SHP77 (cell line): ENCODE measurements around the gene PITPNM3.

Experiments used
- DNase-seq, 2 experiments: peaks; one replicate each; lab custom pipeline; 2025; lab: John Stamatoyannopoulos, UW

Gene PITPNM3

DNA sequence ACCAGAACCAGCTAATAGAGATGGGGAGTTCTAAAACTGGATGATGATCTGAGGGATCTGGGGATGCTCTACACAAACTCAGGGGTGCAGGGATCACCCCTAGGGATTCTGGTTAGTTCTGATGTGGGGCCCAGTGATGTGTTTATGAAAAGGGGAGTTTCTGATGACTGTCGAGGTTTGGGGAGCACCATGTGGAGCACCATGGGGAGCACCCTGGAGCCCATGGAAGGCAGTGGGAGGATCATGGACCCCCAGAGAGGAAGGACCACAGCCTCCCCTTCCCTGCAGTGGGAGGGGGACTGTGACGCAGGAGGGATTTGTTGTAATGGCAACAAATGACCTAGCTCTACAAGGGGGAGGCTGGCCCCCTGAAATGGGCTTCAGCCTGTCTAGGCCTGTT is 93.7 kb downstream of the PITPNM3 start:
- no peak for DNase-seq

DNA sequence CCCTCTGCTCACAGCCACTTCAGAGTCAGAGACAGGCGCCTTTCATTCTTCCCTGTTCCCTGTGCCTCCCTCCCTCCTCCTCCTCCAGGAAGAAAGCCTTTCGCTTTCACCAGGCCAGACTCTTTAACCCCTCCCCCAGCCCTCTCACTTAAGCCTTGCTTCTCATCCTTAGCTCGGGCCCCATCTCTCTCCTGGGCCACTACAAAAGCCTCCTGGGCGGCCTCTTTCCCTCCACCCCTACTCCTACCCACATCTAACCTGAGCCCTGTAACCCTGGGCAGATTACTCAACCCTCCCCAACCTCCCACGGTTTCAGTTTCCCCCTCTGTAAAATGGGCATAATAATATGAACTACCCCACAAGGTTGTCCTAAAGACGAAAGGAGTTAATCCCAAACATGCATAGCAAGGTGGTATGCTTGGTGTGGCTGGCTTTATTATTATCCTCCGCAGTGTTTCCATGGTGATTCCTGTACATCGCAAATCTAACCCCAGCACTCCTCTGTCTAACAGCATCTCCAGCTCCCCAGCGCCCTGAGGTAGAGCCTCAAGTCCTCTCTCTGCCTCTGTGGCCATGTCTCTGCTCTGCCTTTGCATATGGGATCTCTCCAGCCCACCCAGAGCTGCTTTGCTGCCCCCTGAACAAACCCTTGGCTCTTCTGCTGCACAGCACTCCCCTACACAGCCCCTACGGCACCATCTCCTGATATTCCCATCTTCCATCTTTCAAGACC is 94.4 kb downstream of the PITPNM3 start:
- DNase-seq = no peak

DNA sequence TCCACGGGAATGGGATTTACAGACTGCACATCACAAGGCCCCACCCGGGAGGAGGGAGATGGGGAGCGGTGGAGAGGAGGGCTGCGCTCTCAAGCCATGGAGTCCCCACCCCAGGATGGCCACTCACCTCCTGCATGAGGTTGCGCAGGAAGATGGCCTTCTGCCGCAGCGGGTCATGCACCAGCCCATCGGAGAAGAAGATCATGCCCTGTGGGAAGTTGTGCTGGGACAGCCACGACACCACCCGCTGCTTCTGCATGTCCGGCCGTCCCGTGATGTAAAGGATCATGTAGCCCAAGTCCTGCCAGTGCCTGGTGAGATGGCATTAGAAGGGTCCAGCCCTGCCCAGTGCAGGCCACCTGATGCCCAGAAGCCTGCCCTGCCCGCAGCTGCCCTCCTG is 95.1 kb downstream of the PITPNM3 start:
- DNase-seq = no peak

DNA sequence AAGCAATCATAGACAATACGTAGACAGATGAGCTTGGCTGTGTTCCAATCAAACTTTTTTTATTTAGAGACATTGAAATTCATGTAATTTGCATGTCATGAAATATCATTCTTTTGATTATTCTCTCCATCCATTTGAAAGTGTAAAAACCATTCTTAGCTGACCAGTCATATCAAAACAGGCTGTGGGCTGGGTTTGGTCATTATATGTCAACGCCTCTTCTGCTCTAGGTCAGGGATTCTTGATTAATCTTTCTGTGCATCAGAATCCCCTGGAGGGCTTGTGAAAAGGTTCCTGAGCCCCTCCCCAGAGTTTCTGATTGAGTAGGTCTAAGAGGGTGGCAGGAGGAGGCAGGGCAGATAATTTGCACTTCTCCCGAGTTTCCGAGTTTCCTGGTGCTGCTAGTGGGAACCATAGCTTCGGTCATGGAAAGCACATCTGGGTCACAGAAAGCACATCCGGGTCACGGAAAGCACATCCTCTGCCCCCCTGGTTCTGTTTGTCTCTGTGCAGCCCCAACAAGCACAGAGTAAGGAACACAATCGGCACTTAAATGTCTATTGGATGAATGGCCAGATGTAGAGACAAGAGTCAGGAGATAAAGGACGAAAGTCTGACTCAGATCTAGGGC is 95.7 kb downstream of the PITPNM3 start:
- no peak for DNase-seq

DNA sequence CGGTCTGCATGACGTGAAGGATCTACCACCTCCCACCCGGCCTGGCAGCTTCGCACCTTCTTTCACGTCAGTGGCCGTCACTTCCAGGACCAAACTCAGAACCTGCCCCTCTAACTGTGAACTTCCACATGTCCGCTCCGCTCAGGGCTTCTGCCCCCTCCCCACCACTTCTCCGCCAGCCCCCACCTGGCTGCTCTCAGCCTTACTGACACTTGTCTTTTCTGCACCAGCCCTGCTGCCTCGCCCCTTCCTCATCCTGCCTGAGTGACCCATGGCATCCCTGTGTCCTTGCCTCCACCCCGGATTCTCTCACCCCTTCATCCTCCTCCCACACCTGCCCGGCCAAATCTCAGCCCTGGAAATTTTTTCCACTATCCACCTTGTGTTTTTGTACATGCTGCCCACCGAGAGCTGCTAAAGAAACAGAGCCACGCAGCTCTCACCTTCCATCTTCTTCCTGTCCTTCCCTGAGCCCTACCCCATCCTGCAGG is 97.8 kb downstream of the PITPNM3 start:
- no peak for DNase-seq

DNA sequence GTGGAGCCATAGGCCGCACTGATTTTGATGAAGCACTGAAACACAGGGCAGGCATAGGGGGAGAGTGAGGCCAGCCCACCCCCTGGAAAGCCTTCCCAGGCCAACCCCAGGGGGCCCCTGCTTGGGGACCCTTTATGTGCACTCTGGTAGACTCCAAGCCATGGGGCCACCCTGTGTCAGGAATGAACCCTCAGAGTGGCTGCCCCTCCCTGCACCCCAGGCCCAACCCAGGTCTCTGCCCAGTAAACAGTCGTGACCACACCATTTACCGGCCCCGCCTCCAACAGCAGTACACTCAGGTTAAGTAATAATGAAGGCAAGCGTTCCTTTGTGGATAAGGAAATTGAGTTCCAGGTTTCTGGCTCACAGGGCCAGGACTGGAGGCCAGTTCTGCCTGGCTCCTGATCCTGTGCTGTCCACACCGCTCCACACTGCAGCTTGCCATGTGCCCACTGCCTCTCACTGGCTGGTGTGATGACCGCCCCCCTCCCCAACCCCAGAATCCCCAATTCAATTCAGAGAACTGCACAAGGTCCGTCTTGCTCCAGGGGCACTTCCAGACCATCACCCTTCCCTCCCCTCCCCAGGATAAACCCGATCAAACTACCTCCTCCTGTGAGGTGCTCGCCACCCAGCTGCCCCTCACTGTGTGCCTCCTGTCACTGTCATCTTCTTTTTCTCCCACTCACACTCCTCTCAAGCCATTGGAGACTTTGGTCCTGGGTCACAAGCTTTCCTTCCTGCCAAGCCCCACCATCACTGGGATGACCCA is 98.5 kb downstream of the PITPNM3 start:
- DNase-seq = no peak

DNA sequence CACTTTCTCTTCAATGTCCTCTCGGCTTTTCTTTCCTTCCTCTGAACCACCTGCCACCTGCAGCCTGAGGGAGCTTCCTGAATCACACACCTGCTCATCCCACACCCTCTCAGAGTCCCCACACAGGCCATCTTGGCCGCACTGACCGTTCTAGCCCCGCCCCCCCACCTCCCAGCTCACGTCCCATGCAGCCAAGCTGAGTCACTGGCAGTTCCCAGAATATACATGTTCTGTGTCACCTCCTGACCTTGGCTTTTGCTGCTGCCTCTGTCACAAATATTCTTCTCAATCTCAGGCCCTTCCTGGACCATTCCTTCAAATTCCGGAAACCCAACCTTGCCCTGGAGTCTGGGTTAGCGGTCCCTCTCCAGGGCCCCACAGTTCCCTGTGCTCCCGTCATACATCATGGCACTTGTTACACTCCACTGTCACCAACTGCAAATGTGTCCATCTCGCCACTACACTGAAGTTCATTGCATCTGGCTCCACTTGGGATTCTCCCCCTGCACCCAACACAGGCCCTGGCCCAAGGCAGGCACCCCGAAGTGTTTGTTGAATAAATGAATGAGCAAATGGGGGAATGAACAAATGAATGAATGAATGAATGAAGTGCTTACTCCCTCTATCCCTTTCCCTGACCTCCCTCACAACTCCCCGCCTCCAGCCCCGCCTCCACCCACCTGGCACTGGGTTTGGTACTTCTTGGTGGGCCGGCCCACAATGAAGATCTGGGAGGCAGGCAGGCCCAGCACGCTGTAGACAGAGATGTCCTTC is 99.3 kb downstream of the PITPNM3 start:
- DNase-seq = peak in 1 of 2 experiments; percentile 23

DNA sequence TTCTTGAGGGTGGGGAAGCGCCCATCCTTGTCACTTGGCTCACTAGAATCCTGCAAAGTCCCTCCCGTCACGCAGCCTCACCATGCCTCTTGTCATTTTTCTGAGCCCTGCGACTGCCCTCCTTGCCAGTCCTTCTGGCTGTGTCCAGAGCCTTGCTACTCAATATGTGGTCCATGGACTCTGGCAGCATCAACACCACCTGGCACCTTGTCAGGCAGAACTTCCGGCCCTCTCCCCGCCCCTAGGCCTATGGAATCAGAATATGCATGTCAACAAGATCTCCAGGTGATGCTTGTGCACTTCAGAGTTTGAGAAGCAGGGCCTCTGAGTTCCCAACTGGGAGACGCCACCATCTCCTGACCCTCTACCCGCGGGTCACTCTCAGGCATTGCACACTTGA is 100.0 kb downstream of the PITPNM3 start:
- DNase-seq = no peak

DNA sequence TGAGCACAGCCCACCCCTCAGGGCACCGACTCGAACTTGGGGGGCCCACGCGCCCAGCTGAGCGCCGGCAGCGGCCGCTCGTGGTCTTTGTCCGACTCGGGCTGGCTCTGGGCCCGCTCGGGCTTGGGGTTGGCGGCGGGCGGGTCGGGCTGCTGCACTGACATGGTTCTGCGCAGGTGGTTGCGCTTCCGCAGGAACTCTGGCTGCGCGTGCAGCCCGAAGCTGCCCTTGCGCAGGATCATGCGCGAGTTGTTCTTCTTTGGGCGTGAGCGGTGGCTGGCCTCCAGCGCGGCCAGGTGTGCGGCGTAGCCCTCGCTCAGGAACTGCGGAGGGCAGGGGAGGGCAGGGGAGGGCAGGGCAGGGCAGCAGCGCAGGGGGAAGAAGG is 101.0 kb downstream of the PITPNM3 start:
- DNase-seq = no peak

DNA sequence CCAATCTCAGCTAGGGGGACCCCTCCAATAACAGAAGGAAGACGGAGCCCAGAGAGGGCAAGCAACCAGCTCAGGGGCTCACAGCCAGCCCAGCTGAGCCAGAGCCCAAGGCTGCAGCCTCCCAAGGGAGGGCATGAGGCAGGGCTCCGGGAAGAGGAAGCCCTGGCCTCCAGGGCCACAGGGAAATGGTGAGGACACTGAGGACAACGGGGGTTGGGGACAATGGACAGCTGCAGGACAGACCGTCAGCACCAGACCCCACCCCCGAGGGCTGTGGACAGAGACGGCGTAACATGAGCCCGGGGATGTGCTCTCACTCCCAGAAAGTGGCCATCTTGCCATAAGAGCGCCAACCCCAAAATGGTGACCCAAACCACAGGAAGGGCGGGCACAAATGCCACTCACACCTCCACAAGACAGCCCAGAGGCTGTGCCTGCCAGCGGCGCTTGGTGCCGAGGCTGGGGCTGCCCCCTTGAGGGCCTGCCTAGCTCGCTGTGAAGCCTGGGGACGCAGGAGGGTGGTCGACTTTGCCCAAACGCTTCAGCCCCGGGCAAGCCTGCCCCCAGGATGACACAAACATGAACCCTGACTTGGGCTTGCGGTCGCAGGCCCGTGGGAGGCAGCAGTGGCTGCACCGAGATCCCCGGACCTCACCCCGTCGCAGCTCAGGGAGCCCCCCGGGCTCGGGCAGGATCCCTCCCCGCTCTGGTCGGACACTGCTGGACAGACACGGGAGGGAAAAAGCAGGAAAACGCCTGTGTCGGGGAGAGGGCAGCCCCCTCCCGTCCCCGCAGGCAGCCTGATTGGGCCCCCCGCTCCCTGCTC is 101.6 kb downstream of the PITPNM3 start:
- no peak for DNase-seq

DNA sequence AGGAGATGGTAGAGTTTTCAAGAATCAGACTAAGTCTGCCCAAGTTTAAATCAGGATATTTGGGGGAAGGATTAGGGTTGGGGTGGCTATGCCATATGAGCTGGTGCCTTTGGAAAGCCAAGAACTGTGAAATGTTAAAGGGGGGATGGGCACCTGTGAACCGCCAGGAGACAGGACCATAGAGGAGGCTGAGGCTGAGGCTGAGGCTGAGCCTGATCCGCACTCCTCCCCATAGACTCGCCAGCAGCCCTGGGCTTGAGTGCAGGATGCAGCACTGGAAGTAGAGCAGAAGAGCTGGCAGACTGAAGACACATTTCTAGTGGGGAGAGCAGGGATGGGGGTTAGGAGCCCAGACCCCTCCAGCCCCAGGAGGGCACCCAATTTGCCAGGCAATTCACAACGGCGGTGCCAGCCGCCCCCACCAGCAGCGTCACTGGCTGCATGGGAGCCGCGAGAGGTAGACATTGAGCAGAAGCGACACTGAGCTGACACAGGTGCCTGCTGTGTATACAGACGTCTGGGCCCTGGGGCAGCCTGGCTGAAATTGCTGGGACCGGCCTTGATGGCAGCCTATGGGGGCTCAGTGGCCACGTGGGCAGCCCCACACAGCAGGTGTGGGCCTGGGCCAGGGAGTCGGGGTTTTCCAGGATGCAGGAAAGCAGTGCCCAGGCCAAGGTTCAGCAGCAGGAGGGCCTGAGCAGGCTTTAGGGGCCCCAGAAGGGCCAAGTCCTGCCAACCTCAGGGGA is 102.9 kb downstream of the PITPNM3 start:
- DNase-seq = peak in 1 of 2 experiments; percentile 17

DNA sequence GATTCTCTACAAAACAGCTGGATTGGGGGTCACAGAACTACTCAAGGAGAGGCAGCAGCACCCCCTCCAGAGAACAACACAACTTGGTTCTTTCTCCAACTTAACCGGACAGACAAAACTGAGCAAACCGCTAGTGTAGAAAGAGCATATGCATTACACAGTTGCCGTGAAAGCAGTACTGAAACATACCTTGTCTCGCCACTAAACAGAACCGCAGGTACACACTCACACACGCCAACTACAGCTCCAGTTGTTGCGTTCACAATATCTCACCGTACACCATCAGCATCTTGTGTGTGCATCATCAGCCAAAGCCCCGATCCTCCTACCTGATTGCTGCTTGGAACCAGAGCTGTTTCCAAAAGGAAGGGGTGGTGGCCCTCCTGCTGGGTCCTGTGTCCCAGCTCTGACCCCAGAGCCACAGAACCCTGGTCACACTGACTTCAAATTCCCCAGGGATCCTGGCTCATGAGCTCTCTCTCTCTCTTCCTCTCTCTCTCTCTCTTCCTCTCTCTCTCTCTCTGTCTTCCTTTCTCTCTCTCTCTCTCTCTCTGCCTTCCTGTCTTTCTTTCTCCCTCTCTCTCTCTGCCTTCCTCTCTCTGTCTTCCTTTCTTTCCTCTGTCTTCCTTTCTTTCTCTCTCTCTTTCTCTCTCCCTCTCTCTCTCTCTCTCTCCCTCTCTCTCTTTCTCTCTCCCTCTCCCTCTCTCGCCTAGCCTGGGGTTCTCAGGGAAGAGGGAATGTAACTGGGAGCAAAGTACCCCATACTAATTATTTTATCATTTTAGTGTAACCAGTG is 103.7 kb downstream of the PITPNM3 start:
- DNase-seq = no peak

DNA sequence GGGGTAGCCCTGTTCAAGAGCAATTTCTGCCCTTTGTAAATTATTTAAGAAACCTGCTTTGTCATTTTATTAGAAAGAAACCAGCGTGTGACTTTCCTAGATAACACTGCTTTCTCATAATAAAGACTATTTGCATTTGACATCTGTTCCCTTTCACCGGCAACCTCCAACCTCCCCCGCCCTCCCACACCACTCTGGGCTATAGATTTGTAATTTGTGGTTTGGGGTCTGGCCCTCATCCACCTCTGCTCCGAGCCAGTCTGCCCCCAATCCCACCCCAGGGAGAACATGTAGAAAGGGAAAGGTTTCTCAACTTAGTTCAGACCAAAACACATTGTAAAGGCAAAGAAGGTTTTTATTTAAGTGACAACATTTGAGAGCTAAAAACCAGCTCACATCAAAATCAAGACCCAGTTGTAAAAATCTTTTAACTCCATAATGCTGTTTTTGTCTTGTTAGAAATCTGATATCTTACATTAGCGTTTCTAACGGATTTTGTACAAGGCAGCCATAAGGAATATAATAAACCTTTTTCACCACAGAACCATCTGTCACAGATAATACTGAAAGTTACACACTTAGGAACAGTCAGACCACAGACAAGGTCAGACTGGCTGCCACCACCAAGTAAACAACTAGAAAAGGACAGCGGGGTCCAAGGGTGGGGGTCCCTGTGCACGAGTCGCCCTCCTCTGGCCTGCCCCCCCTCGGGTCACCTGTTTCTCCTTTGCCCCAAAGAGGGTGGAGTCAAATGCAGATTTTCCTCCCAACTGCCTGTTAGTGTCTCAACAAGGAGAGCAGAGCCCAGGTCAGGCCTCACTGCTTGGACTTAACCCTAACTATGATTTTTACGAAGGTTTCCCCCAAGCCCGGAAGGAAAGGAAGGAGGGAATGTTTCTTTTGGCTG is 105.2 kb downstream of the PITPNM3 start:
- DNase-seq = no peak

DNA sequence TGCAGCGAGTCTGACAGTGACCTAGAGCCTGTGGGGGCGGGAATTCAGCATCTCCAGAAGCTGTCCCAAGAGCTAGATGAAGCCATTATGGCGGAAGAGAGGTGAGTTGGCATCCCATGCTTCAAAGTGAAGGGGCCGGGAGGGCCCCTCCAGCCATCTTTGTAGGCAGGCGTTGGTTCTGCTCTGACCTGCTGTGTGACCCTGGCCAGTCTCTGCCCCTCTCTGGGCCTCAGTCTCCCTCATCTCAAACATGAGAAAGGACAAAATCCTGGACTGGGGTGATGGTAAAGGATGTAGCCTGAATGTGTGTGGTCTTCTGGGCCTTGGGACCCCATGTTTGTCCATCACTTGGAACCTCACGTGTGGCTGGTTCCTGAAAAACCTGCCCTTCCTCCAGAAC is 107.0 kb downstream of the PITPNM3 start:
- no peak for DNase-seq

DNA sequence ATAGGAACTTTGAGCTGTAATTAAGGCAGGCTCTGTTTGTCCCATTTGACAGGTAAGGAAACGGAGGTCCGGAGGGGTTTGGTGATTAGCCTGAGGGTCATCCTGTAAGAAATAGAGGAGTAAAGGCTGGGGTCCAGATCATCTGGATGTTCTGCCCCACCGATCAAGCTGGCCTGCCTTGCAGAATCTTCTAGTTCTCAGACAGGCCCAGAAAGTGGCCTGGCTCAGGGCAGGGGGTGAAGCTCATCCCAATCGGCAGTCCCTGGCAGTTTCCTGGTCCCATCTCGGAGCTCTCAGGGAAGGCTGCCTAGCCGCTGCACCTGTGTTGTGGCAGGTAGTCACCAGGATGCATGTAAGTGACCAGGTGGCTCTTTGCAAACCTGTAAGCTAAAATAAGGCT is 107.9 kb downstream of the PITPNM3 start:
- DNase-seq = no peak

DNA sequence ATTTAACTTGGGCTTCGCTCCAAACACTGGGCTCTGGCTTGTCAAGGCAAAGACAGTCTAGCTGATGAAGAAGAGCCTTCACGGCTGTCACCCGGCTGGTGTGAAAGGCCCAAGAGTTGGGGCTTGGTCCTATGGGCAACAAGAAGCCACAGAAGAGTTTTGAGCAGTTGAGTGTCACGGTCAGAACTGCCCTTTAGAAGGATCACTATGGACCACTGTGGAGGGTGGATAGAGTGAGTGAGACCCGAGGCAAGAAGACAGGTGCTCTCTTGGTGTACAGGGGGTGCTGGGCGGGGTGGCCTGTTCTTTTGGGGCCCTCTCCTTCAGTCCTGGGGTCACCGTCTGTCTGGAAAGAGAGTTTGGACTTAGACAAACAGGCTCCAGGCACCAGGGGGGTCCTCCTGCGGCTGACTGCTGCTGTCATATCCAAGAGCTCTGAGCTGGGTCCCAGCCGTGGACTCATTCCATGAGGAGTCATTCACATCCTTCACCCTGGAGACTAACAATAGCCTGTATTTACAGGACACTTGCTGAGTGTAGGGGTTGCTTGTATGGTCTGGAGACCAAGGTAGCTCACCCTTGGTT is 109.7 kb downstream of the PITPNM3 start:
- DNase-seq = no peak

DNA sequence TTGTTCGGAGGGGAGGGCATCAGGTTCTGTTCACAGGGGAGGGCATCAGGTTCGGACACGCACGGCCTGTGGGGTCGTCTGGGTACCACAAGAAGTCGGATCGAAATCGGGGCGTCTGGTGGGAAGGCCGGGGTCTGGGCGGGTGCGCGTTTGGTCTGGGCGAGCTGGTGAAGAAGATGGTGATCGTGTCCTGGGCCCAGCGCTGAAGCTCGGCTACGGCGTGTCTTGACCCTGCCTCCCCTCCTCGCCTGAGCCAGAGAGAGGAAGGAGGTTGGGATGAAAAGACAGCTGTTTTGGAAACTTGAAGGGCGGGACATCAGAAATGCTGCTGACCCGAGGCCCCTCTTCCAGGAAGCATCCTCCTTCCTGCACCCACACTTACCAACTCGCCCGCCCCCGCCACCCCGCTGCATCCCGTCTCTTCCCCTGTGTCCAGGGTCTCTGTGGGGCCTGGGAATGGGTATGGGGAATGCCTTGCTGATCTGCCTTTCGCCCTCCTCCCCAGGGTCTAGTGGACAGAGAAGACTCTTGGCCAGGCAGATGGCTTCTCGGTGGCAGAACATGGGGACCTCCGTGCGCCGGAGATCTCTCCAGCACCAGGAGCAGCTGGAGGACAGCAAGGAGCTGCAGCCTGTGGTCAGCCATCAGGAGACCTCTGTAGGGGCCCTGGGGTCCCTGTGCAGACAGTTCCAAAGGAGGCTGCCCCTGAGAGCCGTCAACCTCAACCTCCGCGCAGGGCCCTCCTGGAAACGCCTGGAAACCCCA is 111.6 kb downstream of the PITPNM3 start:
- DNase-seq = no peak
